Astrocyte (in vitro differentiated cells and primary cell): ENCODE measurements around the gene FASTKD1. TPM values are rescaled to one million over a fixed set of nuclear protein-coding genes. Genes with fewer than 3 reads are reported as not detected.
A peak's percentile ranks its signal among the peaks of the same experiment; 100 is the strongest.
"Not testable (repeated sequence)": the region's sequence is repeated elsewhere in the genome, so short reads cannot be mapped to it uniquely, and the experiment has no call there.

ENCODE experiments used
- DNase-seq: peaks from one replicate; pipeline ENCODE4 v3.0.0-alpha.2; 2010; ENCODE audit warnings: low read depth
- FAIRE-seq: peaks from 2 replicates; lab custom pipeline; 2011; peaks lifted over from hg19 to GRCh38; lab: Jason Lieb, UNC
- H2AFZ ChIP-seq: 2 replicates; pipeline ENCODE4 v1.6.0; 2012; ENCODE audit warnings: low read depth, low read length, inconsistent platforms
- H3K27ac ChIP-seq: 2 replicates; pipeline ENCODE4 v1.5.1; 2011; ENCODE audit warnings: low read depth, low read length, inconsistent platforms
- H3K27me3 ChIP-seq: 2 replicates; pipeline ENCODE4 v1.6.0; 2011; ENCODE audit warnings: low read length, inconsistent platforms; ENCODE audit not compliant: insufficient read depth
- H3K36me3 ChIP-seq: 2 replicates; pipeline ENCODE4 v1.5.1; 2011; ENCODE audit warnings: low read length, inconsistent platforms; ENCODE audit not compliant: insufficient read depth
- H3K4me1 ChIP-seq: 2 replicates; pipeline ENCODE4 v1.5.1; 2011; ENCODE audit warnings: low read length, inconsistent platforms; ENCODE audit not compliant: insufficient read depth
- H3K4me2 ChIP-seq: 2 replicates; pipeline ENCODE4 v1.6.0; 2012; ENCODE audit warnings: low read length, inconsistent platforms
- H3K4me3 ChIP-seq: 2 replicates; pipeline ENCODE4 v1.5.1; 2011; ENCODE audit warnings: low read depth, mild to moderate bottlenecking, low read length, inconsistent platforms; ENCODE audit not compliant: insufficient read depth
- H3K79me2 ChIP-seq: 2 replicates; pipeline ENCODE4 v1.6.0; 2012; ENCODE audit warnings: mild to moderate bottlenecking, low read length, inconsistent platforms; ENCODE audit not compliant: insufficient read depth
- H3K9ac ChIP-seq: 2 replicates; pipeline ENCODE4 v1.6.0; 2012; ENCODE audit warnings: mild to moderate bottlenecking, low read length, inconsistent platforms
- H3K9me3 ChIP-seq: 2 replicates; pipeline ENCODE4 v1.5.1; 2012; ENCODE audit warnings: low read depth, mild to moderate bottlenecking, low read length, inconsistent platforms; ENCODE audit not compliant: insufficient read depth
- H4K20me1 ChIP-seq: 2 replicates; pipeline ENCODE4 v1.6.0; 2012; ENCODE audit warnings: low read length, inconsistent platforms; ENCODE audit not compliant: insufficient read depth
- H3K27ac Mint-ChIP-seq: one replicate; pipeline ENCODE4 v1.8.0; 2021; ENCODE audit warnings: mild to moderate bottlenecking, mixed read lengths; ENCODE audit not compliant: unreplicated experiment
- H3K27me3 Mint-ChIP-seq: one replicate; pipeline ENCODE4 v1.8.0; 2021; ENCODE audit warnings: low read depth, mixed read lengths; ENCODE audit not compliant: unreplicated experiment
- H3K36me3 Mint-ChIP-seq: one replicate; pipeline ENCODE4 v1.8.0; 2021; ENCODE audit warnings: low read depth, mixed read lengths; ENCODE audit not compliant: unreplicated experiment
- H3K4me1 Mint-ChIP-seq: one replicate; pipeline ENCODE4 v1.8.0; 2021; ENCODE audit warnings: low read depth, mixed read lengths; ENCODE audit not compliant: unreplicated experiment
- H3K4me3 Mint-ChIP-seq: one replicate; pipeline ENCODE4 v1.8.0; 2021; ENCODE audit warnings: mild to moderate bottlenecking, moderate library complexity, mixed read lengths; ENCODE audit not compliant: unreplicated experiment
- H3K9me3 Mint-ChIP-seq: one replicate; pipeline ENCODE4 v1.8.0; 2021; ENCODE audit warnings: mild to moderate bottlenecking, mixed read lengths; ENCODE audit not compliant: unreplicated experiment
- CTCF ChIP-seq: IDR thresholded peaks from 2 replicates; pipeline ENCODE4 v1.5.1; 2011; ENCODE audit warnings: low read depth, mild to moderate bottlenecking, inconsistent platforms, low read length, moderate library complexity; ENCODE audit not compliant: insufficient read depth
- EZH2 ChIP-seq: IDR thresholded peaks from 2 replicates; pipeline ENCODE4 v1.6.1; 2012; ENCODE audit warnings: mild to moderate bottlenecking, low read length, inconsistent platforms; ENCODE audit not compliant: insufficient read depth
- total RNA-seq: library from RNA; stranded (reverse); gene quantifications from 2 replicates; pipeline ENCODE4 v1.2.1, GENCODE V29; 2021

Gene FASTKD1
- total RNA-seq, 1 donor from 2014 or later, result 37.3 TPM

DNA sequence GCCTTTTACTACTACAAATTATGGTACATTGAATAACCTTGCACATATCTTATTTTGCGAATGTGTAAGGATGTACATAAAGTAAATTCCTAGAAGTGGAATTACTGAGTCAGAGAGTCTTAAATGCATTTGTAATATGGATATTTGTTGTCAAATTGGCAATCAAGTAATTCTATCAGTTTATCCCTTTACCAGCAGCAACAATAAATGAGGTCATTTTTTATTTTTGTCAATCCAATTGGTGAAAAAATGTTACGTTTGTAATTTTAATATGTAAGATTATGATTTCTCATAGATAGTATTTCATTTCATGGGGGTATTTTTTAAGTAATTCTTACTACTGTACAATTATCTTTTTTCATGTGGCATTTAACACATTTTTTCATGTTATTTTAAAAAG, 25.3 kb upstream of the FASTKD1 start:
- no peak for TF ChIP-seq CTCF
- TF ChIP-seq EZH2, result no peak
- H3K79me2 ChIP-seq, result peaks cover 97% of the 10 kb centered on the region
- peaks cover 47% of the 10 kb centered on the region for H4K20me1 ChIP-seq
- no peak overlapping the region for H3K27ac ChIP-seq
- H3K27me3 Mint-ChIP-seq, result no peaks in the 10 kb centered on the region
- no peaks in the 10 kb centered on the region for H3K9me3 ChIP-seq
- H2AFZ ChIP-seq, result no peak overlapping the region
- H3K4me3 ChIP-seq, result no peak overlapping the region
- FAIRE-seq (no peak), DNase-seq (no peak)
- H3K36me3 ChIP-seq, result no peaks in the 10 kb centered on the region
- H3K4me2 ChIP-seq, result no peak overlapping the region
- H3K4me1 Mint-ChIP-seq, result no peaks in the 10 kb centered on the region
- no peaks in the 10 kb centered on the region for H3K27me3 ChIP-seq
- H3K9me3 Mint-ChIP-seq, result no peaks in the 10 kb centered on the region
- H3K4me1 ChIP-seq, result no peaks in the 10 kb centered on the region
- no peaks in the 10 kb centered on the region for H3K36me3 Mint-ChIP-seq
- H3K9ac ChIP-seq, result no peak overlapping the region
- no peak overlapping the region for H3K4me3 Mint-ChIP-seq
- no peak overlapping the region for H3K27ac Mint-ChIP-seq

GRCh38 chr2:169596546-169596945, 22.9 kb upstream of the FASTKD1 start:
- not testable (repeated sequence) for H3K9me3 ChIP-seq, H3K27me3 ChIP-seq, H3K4me2 ChIP-seq, H3K36me3 ChIP-seq, H2AFZ ChIP-seq, H3K27me3 Mint-ChIP-seq, FAIRE-seq, DNase-seq, H3K9ac ChIP-seq, H3K36me3 Mint-ChIP-seq, H3K4me3 ChIP-seq, H3K27ac ChIP-seq, H3K9me3 Mint-ChIP-seq, H3K4me1 ChIP-seq, H3K4me3 Mint-ChIP-seq, H3K4me1 Mint-ChIP-seq
- H3K27ac Mint-ChIP-seq, result peak overlapping the region; percentile 24
- Histone ChIP-seq H4K20me1 (peaks cover 46% of the 10 kb centered on the region), H3K79me2 (peaks cover 95% of the 10 kb centered on the region)

GRCh38 chr2:169590804-169591203, 17.1 kb upstream of the FASTKD1 start:
- H3K9me3 ChIP-seq, result no peaks in the 10 kb centered on the region
- H3K9ac ChIP-seq, result no peak overlapping the region
- H3K79me2 ChIP-seq, result peaks cover 97% of the 10 kb centered on the region
- H3K4me2 ChIP-seq, result no peak overlapping the region
- TF ChIP-seq EZH2, result no peak
- TF ChIP-seq CTCF, result no peak
- H3K27ac ChIP-seq, result no peak overlapping the region
- no peaks in the 10 kb centered on the region for H3K9me3 Mint-ChIP-seq
- H3K27ac Mint-ChIP-seq, result no peak overlapping the region
- no peaks in the 10 kb centered on the region for H3K36me3 Mint-ChIP-seq
- H3K4me1 ChIP-seq, result peaks cover 6% of the 10 kb centered on the region
- no peaks in the 10 kb centered on the region for H3K36me3 ChIP-seq
- H3K4me1 Mint-ChIP-seq, result peaks cover 6% of the 10 kb centered on the region
- no peak overlapping the region for H3K4me3 Mint-ChIP-seq
- no peaks in the 10 kb centered on the region for H3K27me3 Mint-ChIP-seq
- H2AFZ ChIP-seq, result no peak overlapping the region
- no peak for DNase-seq
- FAIRE-seq, result no peak
- peaks cover 32% of the 10 kb centered on the region for H4K20me1 ChIP-seq
- no peak overlapping the region for H3K4me3 ChIP-seq
- H3K27me3 ChIP-seq, result no peaks in the 10 kb centered on the region
